Erythroblast (primary cell): ENCODE measurements around the gene NELL1.

Source experiments
- GATA1 ChIP-seq: IDR thresholded peaks from 2 replicates; pipeline ENCODE4 v1.6.1; 2011; ENCODE audit warnings: low read depth, mild to moderate bottlenecking, control low read depth, low read length, moderate library complexity
- POLR2A ChIP-seq: IDR thresholded peaks from 2 replicates; pipeline ENCODE4 v1.6.1; 2011; ENCODE audit warnings: mild to moderate bottlenecking, low read length

DNA sequence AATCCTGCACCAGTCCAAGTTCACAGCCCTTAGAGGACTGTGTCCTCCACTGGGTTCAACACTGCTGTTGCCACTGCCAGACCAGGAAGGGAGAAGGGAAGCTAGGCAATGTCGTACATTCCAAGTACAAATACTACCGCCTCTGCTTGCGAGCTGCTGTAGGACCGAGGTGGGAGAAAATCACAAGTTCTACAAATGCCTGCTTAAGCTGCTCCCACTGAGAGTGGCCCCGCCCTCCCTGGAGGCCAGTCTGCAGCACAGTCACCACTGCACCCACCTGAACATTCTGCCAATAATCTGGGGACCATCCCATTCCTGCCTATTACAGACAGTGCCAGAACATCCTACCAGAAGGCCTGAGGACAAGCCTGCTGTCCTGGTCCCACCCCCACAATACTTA lies 816.0 kb downstream of the NELL1 start:
- TF ChIP-seq POLR2A = no peak
- TF ChIP-seq GATA1 = no peak
